ENCODE results near the gene EDC4. TPM values are rescaled to one million over a fixed set of nuclear protein-coding genes. Genes with fewer than 3 reads are reported as not detected.

EDC4 gene
- total RNA-seq, 1 experiment from 2014 or later = 48.8 TPM

- H3K27me3 ChIP-seq (ENCODE audit: insufficient read depth, low read depth) = no peaks in the 10 kb centered on the region
- CTCF ChIA-PET = no interaction called here
- intact Hi-C loops (cut with micrococcal nuclease; ENCODE audit: unreplicated experiment) = no loop called here
These were observed 15.5 kb downstream of the EDC4 start for GRCh38 chr16:67888331-67888730.

GRCh38 chr16:67892375-67892774, 19.5 kb downstream of the EDC4 start:
- Histone ChIP-seq H4K20me1 (ENCODE audit: insufficient read depth) (peaks cover 7% of the 10 kb centered on the region; the same call in 1 of the 2 replicates), H3K4me1 (replicated peaks; ENCODE audit: insufficient read depth) (peaks cover 14% of the 10 kb centered on the region), H2AFZ (peak overlapping the region; percentile 85), H3K79me2 (ENCODE audit: low read depth) (peaks cover 42% of the 10 kb centered on the region), H3K4me2 (peak overlapping the region; percentile 88), H3K27ac (0 out of 2 replicates have a peak overlapping the region, but pooled peaks have one; percentile 7), H3K9me2 (ENCODE audit: insufficient read depth) (no peaks in the 10 kb centered on the region), H3K27me3 (ENCODE audit: insufficient read depth, low read depth) (no peaks in the 10 kb centered on the region), H3K9me3 (ENCODE audit: insufficient read depth, low read depth) (no peaks in the 10 kb centered on the region), H3K36me3 (ENCODE audit: low read depth) (no peaks in the 10 kb centered on the region), H3K4me3 (peak overlapping the region; percentile 98; the same call in 1 of the 2 replicates), H3F3A (ENCODE audit: insufficient read depth, low read depth) (peaks cover 20% of the 10 kb centered on the region; the same call in 1 of the 2 replicates)
- no TSS peak for BruUV-seq (replicated peaks)
- DNase-seq = no peak
- TF ChIP-seq EZH2 (IDR thresholded peaks at IDR 0.05; ENCODE audit: low read depth) (no peak), CTCF (conservative IDR thresholded peaks at IDR 0.05) (no peak)
- ChIA-PET POLR2A (ENCODE audit: unreplicated experiment) (no interaction called here), CTCF (interaction anchor here (0.6 kb wide), 1 partner anchor 260 kb away, joined by 3 read pairs; no protein-coding TSS in a partner anchor)
- intact Hi-C loops (cut with micrococcal nuclease; ENCODE audit: unreplicated experiment) = loop anchor here (5.0 kb wide), 1 partner anchor 35 kb away; no protein-coding TSS in a partner anchor

More at GRCh38 chr16:67888331-67888730, 15.5 kb downstream of the EDC4 start:
- Histone ChIP-seq H3F3A (ENCODE audit: insufficient read depth, low read depth) (peaks cover 10% of the 10 kb centered on the region; the same call in 1 of the 2 replicates), H3K9me2 (ENCODE audit: insufficient read depth) (no peaks in the 10 kb centered on the region), H3K79me2 (ENCODE audit: low read depth) (peaks cover 2% of the 10 kb centered on the region), H3K27ac (no peak overlapping the region), H3K4me3 (no peak overlapping the region), H4K20me1 (ENCODE audit: insufficient read depth) (no peaks in the 10 kb centered on the region), H3K9me3 (ENCODE audit: insufficient read depth, low read depth) (no peaks in the 10 kb centered on the region), H3K4me1 (replicated peaks; ENCODE audit: insufficient read depth) (peaks cover 5% of the 10 kb centered on the region; the same call in 1 of the 2 replicates), H3K36me3 (ENCODE audit: low read depth) (no peaks in the 10 kb centered on the region), H3K4me2 (no peak overlapping the region), H2AFZ (no peak overlapping the region)
- TF ChIP-seq CTCF (conservative IDR thresholded peaks at IDR 0.05) (no peak), EZH2 (IDR thresholded peaks at IDR 0.05; ENCODE audit: low read depth) (no peak)
- no TSS peak for BruUV-seq (replicated peaks)
- no peak for DNase-seq
- POLR2A ChIA-PET (ENCODE audit: unreplicated experiment) = interaction anchor here (0.7 to 0.9 kb wide), 2 partner anchors 82 to 332 kb away, joined by 10 read pairs; partner anchors contain the start of genes RANBP10 and TSNAXIP1

GRCh38 chr16:67892899-67893742, 20.3 kb downstream of the EDC4 start, which contains the start of gene PSKH1:
Gene PSKH1, plus strand, starts transcription at chr16:67893254. Its CDS starts 15,496 bp downstream, at chr16:67908750.
- Histone ChIP-seq H3K4me2 (peak within 1 kb of the TSS; percentile 89), H3K4me1 (replicated peaks; ENCODE audit: insufficient read depth) (peaks cover 14% of the 10 kb centered on the region), H2AFZ (peak within 1 kb of the TSS; percentile 86), H3K79me2 (ENCODE audit: low read depth) (peaks cover 49% of the 10 kb centered on the region), H4K20me1 (ENCODE audit: insufficient read depth) (peaks cover 13% of the 10 kb centered on the region), H3K4me3 (peak within 1 kb of the TSS; percentile 98), H3K27me3 (ENCODE audit: insufficient read depth, low read depth) (no peaks in the 10 kb centered on the region), H3K9me3 (ENCODE audit: insufficient read depth, low read depth) (no peaks in the 10 kb centered on the region), H3K9me2 (ENCODE audit: insufficient read depth) (no peaks in the 10 kb centered on the region), H3K27ac (peak within 1 kb of the TSS; percentile 31), H3K36me3 (ENCODE audit: low read depth) (no peaks in the 10 kb centered on the region), H3F3A (ENCODE audit: insufficient read depth, low read depth) (peaks cover 20% of the 10 kb centered on the region; the same call in 1 of the 2 replicates)
- TF ChIP-seq CTCF (conservative IDR thresholded peaks at IDR 0.05) = no peak
- no peak for TF ChIP-seq EZH2 (IDR thresholded peaks at IDR 0.05; ENCODE audit: low read depth)
- intact Hi-C loops (cut with micrococcal nuclease; ENCODE audit: unreplicated experiment) = loop anchor here (5.0 kb wide), 1 partner anchor 34 kb away; no protein-coding TSS in a partner anchor
- DNase-seq = peak; percentile 88 to 91
- POLR2A ChIA-PET (ENCODE audit: unreplicated experiment) = interaction anchor here (0.6 kb wide), 1 partner anchor 15 kb away, joined by 20 read pairs; no protein-coding TSS in a partner anchor
- CTCF ChIA-PET = interaction anchor here (0.6 kb wide), 2 partner anchors 9 to 77 kb away, joined by 4 to 11 read pairs; no protein-coding TSS in a partner anchor
- no TSS peak for BruUV-seq (replicated peaks)
